ENCODE results near the gene PRPSAP2. TPM values are rescaled to one million over a fixed set of nuclear protein-coding genes. Genes with fewer than 3 reads are reported as not detected.

The PRPSAP2 gene
- total and polyA plus RNA-seq, 5 experiments from 2014 or later: 36.9 to 53.1 (median 47.6) TPM

Other genes starting within 250 kb of the PRPSAP2 start
- not detected for gene TBC1D28, start 213.7 kb upstream of the PRPSAP2 start, total RNA-seq
- gene TBC1D28, start 213.7 kb upstream of the PRPSAP2 start, polyA plus RNA-seq: not detected
- 1 to 10 TPM; 4.8 to 6.3 TPM for gene FOXO3B, start 175.8 kb upstream of the PRPSAP2 start, total RNA-seq
- gene FOXO3B, start 175.8 kb upstream of the PRPSAP2 start, polyA plus RNA-seq: 1 to 10 TPM in 2 of 3 donors, under 1 TPM in 1; 0.91 to 4.2 (median 3.3) TPM
- not detected for gene FBXW10, start 114.1 kb upstream of the PRPSAP2 start, total RNA-seq
- not detected for gene FBXW10, start 114.1 kb upstream of the PRPSAP2 start, polyA plus RNA-seq
- gene TVP23B, start 76.9 kb upstream of the PRPSAP2 start, total RNA-seq: 10 to 100 TPM; 35.8 to 39.5 TPM
- 10 to 100 TPM; 33.0 to 46.2 (median 41.3) TPM for gene TVP23B, start 76.9 kb upstream of the PRPSAP2 start, polyA plus RNA-seq
- gene SLC5A10, start 94.0 kb downstream of the PRPSAP2 start, total RNA-seq: not detected
- gene SLC5A10, start 94.0 kb downstream of the PRPSAP2 start, polyA plus RNA-seq: under 1 TPM; 0.06 to 0.25 (median 0.09) TPM
- gene FAM83G, start 146.6 kb downstream of the PRPSAP2 start, total RNA-seq: 1 to 10 TPM; 7.2 to 8.9 TPM
- 1 to 10 TPM; 1.5 to 3.5 (median 1.9) TPM for gene FAM83G, start 146.6 kb downstream of the PRPSAP2 start, polyA plus RNA-seq
- 10 to 100 TPM; 65.6 to 69.9 TPM for gene GRAP, start 188.8 kb downstream of the PRPSAP2 start, total RNA-seq
- gene GRAP, start 188.8 kb downstream of the PRPSAP2 start, polyA plus RNA-seq: 10 to 100 TPM; 32.7 to 99.6 (median 73.1) TPM